ENCODE data around the gene C19orf67. TPM values are rescaled to one million over a fixed set of nuclear protein-coding genes. Genes with fewer than 3 reads are reported as not detected.

Gene C19orf67
- total and polyA plus RNA-seq, 2 of the 13 experiments (the other 11 are each of a cell fraction or from before 2014, with no cell fraction given) = 0.11 to 0.32 TPM

DNA sequence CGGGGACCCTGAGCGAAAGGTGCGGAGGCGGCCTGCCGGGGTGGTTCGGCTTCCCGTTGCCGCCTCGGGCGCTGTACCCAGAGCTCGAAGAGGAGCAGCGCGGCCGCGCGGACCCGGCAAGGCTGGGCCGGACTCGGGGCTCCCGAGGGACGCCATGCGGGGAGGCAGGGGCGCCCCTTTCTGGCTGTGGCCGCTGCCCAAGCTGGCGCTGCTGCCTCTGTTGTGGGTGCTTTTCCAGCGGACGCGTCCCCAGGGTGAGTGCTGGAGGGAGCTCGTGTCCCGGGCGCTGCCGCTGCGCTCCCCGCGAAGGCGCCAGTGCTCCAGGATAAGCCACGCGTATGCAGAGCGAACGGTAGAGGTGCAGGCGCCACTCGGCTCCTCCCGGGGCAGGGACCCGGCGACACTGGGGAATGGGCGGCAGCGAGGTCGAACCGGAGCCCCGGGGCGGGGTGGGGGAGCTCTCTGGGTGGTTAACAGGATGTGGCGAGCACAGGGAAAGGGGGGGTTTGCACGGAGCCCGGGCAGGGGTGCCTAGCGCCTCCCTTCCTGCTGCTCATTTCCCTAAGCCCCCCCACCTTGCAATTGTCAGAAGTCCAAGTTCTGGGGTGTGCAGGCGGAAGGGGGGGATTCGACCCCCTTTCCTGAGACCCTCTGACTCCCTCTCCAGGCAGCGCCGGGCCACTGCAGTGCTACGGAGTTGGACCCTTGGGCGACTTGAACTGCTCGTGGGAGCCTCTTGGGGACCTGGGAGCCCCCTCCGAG is 53.7 kb downstream of the C19orf67 start, which contains the start of gene IL27RA:
Gene IL27RA (plus strand): TSS at position 44 of the 762 bp plus-strand sequence. CDS start 111 bp downstream, at position 155.
- Histone ChIP-seq H3K27me3 (ENCODE audit: control insufficient read depth in 1 of 2, insufficient read depth in 2 of 2, low read length in 2 of 2) (peaks cover 0 to 19% of the 10 kb centered on the region in 2 experiments; a peak in 3 of 5 replicates), H2AFZ (ENCODE audit: low read length) (peak within 1 kb of the TSS; percentile 4), H4K20me1 (ENCODE audit: insufficient read depth, low read length) (no peaks in the 10 kb centered on the region), H3K9me3 (ENCODE audit: low read length) (no peaks in the 10 kb centered on the region), H3K4me2 (ENCODE audit: low read depth, low read length) (peak within 1 kb of the TSS; percentile 86), H3K79me2 (ENCODE audit: insufficient read depth, low read length) (no peaks in the 10 kb centered on the region), H3K36me3 (replicated peaks in 1 of 2; ENCODE audit: control insufficient read depth in 1 of 2, insufficient read depth in 2 of 2, low read length in 2 of 2) (no peaks in the 10 kb centered on the region), H3K4me3 (replicated peaks in 1 of 3; ENCODE audit: insufficient read depth in 1 of 3, low read depth in 2 of 3, low read length in 3 of 3) (peak within 1 kb of the TSS; percentile 62 to 80 (median 76)), H3K4me1 (ENCODE audit: insufficient read depth, low read length) (peaks cover 23% of the 10 kb centered on the region), H3K27ac (ENCODE audit: extremely low read length, insufficient read depth, low read length) (peak within 1 kb of the TSS; percentile 32), H3K9ac (ENCODE audit: insufficient read depth, low read depth, low read length) (peak within 1 kb of the TSS; percentile 68)
- POLR2A ChIA-PET = interaction anchor here (0.7 to 1.5 kb wide), 8 partner anchors 23 to 1141 kb away, joined by 3 to 5 read pairs (median 3); partner anchors contain the start of genes ASF1B and MISP3
- intact Hi-C loops (cut with micrococcal nuclease; ENCODE audit: unreplicated experiment) = loop anchor here (1.0 kb wide), 1 partner anchor 152 kb away; no protein-coding TSS in a partner anchor
- no peak for FAIRE-seq
- in situ Hi-C loops (cut with HindIII; ENCODE audit: extremely low pct_ligation_motif_present, low pct_unique_long_range_greater_than_20kb) = no loop called here
- BruUV-seq (replicated peaks) = no TSS peak
- peak; percentile 81 for ATAC-seq
- CTCF ChIA-PET (ENCODE audit: low intra/inter-chr PET ratio, low total read pairs) = interaction anchor here (0.8 kb wide), 1 partner anchor 152 kb away, joined by 3 read pairs; no protein-coding TSS in a partner anchor
- peak; percentile 46 for DNase-seq (ENCODE audit: low spot score)
- 3% methylated on average over 6 of the region's 63 CpGs for WGBS (ENCODE audit: low lambda C conversion rate)
- TF ChIP-seq CAMTA2 (CRISPR knock-in tag; IDR thresholded peaks at IDR 0.05; ENCODE audit: borderline replicate concordance) = peak; percentile 83; the same call in 1 of the 2 replicates
- TF ChIP-seq, protein P1, sequence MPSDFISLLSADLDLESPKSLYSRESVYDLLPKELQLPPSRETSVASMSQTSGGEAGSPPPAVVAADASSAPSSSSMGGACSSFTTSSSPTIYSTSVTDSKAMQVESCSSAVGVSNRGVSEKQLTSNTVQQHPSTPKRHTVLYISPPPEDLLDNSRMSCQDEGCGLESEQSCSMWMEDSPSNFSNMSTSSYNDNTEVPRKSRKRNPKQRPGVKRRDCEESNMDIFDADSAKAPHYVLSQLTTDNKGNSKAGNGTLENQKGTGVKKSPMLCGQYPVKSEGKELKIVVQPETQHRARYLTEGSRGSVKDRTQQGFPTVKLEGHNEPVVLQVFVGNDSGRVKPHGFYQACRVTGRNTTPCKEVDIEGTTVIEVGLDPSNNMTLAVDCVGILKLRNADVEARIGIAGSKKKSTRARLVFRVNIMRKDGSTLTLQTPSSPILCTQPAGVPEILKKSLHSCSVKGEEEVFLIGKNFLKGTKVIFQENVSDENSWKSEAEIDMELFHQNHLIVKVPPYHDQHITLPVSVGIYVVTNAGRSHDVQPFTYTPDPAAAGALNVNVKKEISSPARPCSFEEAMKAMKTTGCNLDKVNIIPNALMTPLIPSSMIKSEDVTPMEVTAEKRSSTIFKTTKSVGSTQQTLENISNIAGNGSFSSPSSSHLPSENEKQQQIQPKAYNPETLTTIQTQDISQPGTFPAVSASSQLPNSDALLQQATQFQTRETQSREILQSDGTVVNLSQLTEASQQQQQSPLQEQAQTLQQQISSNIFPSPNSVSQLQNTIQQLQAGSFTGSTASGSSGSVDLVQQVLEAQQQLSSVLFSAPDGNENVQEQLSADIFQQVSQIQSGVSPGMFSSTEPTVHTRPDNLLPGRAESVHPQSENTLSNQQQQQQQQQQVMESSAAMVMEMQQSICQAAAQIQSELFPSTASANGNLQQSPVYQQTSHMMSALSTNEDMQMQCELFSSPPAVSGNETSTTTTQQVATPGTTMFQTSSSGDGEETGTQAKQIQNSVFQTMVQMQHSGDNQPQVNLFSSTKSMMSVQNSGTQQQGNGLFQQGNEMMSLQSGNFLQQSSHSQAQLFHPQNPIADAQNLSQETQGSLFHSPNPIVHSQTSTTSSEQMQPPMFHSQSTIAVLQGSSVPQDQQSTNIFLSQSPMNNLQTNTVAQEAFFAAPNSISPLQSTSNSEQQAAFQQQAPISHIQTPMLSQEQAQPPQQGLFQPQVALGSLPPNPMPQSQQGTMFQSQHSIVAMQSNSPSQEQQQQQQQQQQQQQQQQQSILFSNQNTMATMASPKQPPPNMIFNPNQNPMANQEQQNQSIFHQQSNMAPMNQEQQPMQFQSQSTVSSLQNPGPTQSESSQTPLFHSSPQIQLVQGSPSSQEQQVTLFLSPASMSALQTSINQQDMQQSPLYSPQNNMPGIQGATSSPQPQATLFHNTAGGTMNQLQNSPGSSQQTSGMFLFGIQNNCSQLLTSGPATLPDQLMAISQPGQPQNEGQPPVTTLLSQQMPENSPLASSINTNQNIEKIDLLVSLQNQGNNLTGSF (CRISPR knock-in tag; IDR thresholded peaks at IDR 0.05) = 0 out of 2 replicates have a peak, but pooled peaks have one; percentile 51
- TF ChIP-seq BRD4 (CRISPR knock-in tag; IDR thresholded peaks at IDR 0.05) = no peak; the same call in 1 of the 2 replicates
- no peak for TF ChIP-seq ZNF670 (CRISPR knock-in tag; IDR thresholded peaks at IDR 0.05; ENCODE audit: borderline replicate concordance)
- TF ChIP-seq ZEB1 (IDR thresholded peaks at IDR 0.05; ENCODE audit: insufficient replicate concordance, low read depth) = no peak
- TF ChIP-seq, protein P2, sequence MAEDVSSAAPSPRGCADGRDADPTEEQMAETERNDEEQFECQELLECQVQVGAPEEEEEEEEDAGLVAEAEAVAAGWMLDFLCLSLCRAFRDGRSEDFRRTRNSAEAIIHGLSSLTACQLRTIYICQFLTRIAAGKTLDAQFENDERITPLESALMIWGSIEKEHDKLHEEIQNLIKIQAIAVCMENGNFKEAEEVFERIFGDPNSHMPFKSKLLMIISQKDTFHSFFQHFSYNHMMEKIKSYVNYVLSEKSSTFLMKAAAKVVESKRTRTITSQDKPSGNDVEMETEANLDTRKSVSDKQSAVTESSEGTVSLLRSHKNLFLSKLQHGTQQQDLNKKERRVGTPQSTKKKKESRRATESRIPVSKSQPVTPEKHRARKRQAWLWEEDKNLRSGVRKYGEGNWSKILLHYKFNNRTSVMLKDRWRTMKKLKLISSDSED (CRISPR knock-in tag; IDR thresholded peaks at IDR 0.05) = peak; percentile 90; the same call in 1 of the 2 replicates
- TF ChIP-seq ZNF615 (CRISPR knock-in tag; IDR thresholded peaks at IDR 0.05; ENCODE audit: borderline replicate concordance) = no peak
- TF ChIP-seq, protein P3, sequence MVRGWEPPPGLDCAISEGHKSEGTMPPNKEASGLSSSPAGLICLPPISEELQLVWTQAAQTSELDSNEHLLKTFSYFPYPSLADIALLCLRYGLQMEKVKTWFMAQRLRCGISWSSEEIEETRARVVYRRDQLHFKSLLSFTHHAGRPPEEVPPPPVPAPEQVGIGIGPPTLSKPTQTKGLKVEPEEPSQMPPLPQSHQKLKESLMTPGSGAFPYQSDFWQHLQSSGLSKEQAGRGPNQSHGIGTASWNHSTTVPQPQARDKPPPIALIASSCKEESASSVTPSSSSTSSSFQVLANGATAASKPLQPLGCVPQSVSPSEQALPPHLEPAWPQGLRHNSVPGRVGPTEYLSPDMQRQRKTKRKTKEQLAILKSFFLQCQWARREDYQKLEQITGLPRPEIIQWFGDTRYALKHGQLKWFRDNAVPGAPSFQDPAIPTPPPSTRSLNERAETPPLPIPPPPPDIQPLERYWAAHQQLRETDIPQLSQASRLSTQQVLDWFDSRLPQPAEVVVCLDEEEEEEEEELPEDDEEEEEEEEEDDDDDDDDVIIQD (CRISPR knock-in tag; IDR thresholded peaks at IDR 0.05; ENCODE audit: low read depth) = no peak
- TF ChIP-seq ZKSCAN5 (CRISPR knock-in tag; IDR thresholded peaks at IDR 0.05) = no peak
- TF ChIP-seq, protein P4, sequence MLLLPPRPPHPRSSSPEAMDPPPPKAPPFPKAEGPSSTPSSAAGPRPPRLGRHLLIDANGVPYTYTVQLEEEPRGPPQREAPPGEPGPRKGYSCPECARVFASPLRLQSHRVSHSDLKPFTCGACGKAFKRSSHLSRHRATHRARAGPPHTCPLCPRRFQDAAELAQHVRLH (CRISPR knock-in tag; IDR thresholded peaks at IDR 0.05; ENCODE audit: borderline replicate concordance, low read depth) = 0 out of 2 replicates have a peak, but pooled peaks have one; percentile 15
- 0 out of 2 replicates have a peak, but pooled peaks have one; percentile 39 for TF ChIP-seq KMT2A (CRISPR knock-in tag; IDR thresholded peaks at IDR 0.05)
- no peak for TF ChIP-seq TBL1XR1 (IDR thresholded peaks at IDR 0.05; ENCODE audit: borderline replicate concordance, low read length, partially characterized antibody)
- TF ChIP-seq CBX5 (CRISPR knock-in tag; IDR thresholded peaks at IDR 0.05; ENCODE audit: borderline replicate concordance) = no peak
- TF ChIP-seq MTF1 (CRISPR knock-in tag; IDR thresholded peaks at IDR 0.05) = no peak
- TF ChIP-seq KDM3A (CRISPR knock-in tag; IDR thresholded peaks at IDR 0.05; ENCODE audit: low read depth) = 0 out of 2 replicates have a peak, but pooled peaks have one; percentile 29
